Kidney (tissue), 14 donors: ENCODE results near the gene ACAP3. TPM values are rescaled to one million over a fixed set of nuclear protein-coding genes. Genes with fewer than 3 reads are reported as not detected.
"Not testable (repeated sequence)": the region's sequence is repeated elsewhere in the genome, so short reads cannot be mapped to it uniquely, and the experiment has no call there.

Experiments
- DNase-seq, 5 donors: peaks; one replicate each; pipeline ENCODE4 v3.0.0-alpha.2; 2013 to 2020
- FAIRE-seq: peaks from 2 replicates; lab custom pipeline; 2012; peaks lifted over from hg19 to GRCh38; lab: Jason Lieb, UNC
- H3K27ac ChIP-seq, 2 donors: one replicate each; pipeline ENCODE4 v1.7.0; 2013; ENCODE audit warnings: low read depth in 2 of 2, low read length in 2 of 2, inconsistent platforms in 1 of 2
- H3K27me3 ChIP-seq: one replicate; pipeline ENCODE4 v1.7.1; 2013; ENCODE audit warnings: low read length, inconsistent platforms; ENCODE audit not compliant: control insufficient read depth, insufficient read depth
- H3K36me3 ChIP-seq, 3 donors: one replicate each; pipeline versions ENCODE4 v1.7.0 to v1.7.1; 2013; ENCODE audit warnings: low read length in 3 of 3, control low read depth in 1 of 3, inconsistent platforms in 1 of 3; ENCODE audit not compliant: insufficient read depth in 3 of 3, control insufficient read depth in 2 of 3
- H3K4me1 ChIP-seq, 3 donors: one replicate each; pipeline versions ENCODE4 v1.7.0 to v1.7.1; 2013; ENCODE audit warnings: low read length in 3 of 3, inconsistent platforms in 1 of 3, low read depth in 1 of 3; ENCODE audit not compliant: control insufficient read depth in 2 of 3, insufficient read depth in 2 of 3
- H3K4me3 ChIP-seq, 3 donors: one replicate each; pipeline versions ENCODE4 v1.7.0 to v1.8.1; 2013; ENCODE audit warnings: low read length in 3 of 3, control low read depth in 1 of 3, inconsistent platforms in 1 of 3
- H3K9ac ChIP-seq, 3 donors: one replicate each; pipeline versions ENCODE4 v1.7.0 to v1.7.1; 2013; ENCODE audit warnings: low read length in 3 of 3, control low read depth in 1 of 3, inconsistent platforms in 1 of 3
- H3K9me3 ChIP-seq, 3 donors: one replicate each; pipeline versions ENCODE4 v1.7.0 to v1.7.1; 2013; ENCODE audit warnings: low read length in 3 of 3, control low read depth in 1 of 3, inconsistent platforms in 1 of 3; ENCODE audit not compliant: control insufficient read depth in 2 of 3, insufficient read depth in 1 of 3
- intact Hi-C: fragments of 100-400 bp; cut with DNase I; formaldehyde crosslinking; loops from one replicate; pipeline ENCODE4 v1.11.1; 2022
- polyA plus RNA-seq: library from polyadenylated mRNA; stranded (reverse); fragments of 350-450 nt; fragmentation: Illumina TruSeq; extraction: RNeasy Lipid Tissue Mini Kit (QIAGEN cat#74804); gene quantifications from one replicate; pipeline ENCODE4 v1.2.3, GENCODE V29; 2014; ENCODE audit warnings: low read depth, low replicate concordance; ENCODE audit not compliant: insufficient read depth
- total RNA-seq: library from RNA; stranded (reverse); fragmentation: NEBNext Ultra II Directional; extraction: Animal tissue kit (Norgen Biotek cat#: 25700); gene quantifications from one replicate; pipeline ENCODE4 v1.2.1, GENCODE V29; 2021
- TF ChIP-seq, protein P1 (sequence below): IDR thresholded peaks from 3 replicates; pipeline ENCODE4 v1.5.1; 2012; ENCODE audit warnings: mild to moderate bottlenecking, moderate library complexity, borderline replicate concordance; ENCODE audit not compliant: insufficient read depth; ENCODE audit errors: extremely low read depth
- donor health status: control.
- donor health status: control.
- donor health status: control.
- donor health status: control.
- donor health status: control.
- donor health status: DM: yes; HTN: yes; CAD: no.
- donor health status: Normal renal cell carcinoma (clear cell type).

The ACAP3 gene
- total and polyA plus RNA-seq, 2 donors from 2014 or later = 15.9 to 39.5 TPM

DNA sequence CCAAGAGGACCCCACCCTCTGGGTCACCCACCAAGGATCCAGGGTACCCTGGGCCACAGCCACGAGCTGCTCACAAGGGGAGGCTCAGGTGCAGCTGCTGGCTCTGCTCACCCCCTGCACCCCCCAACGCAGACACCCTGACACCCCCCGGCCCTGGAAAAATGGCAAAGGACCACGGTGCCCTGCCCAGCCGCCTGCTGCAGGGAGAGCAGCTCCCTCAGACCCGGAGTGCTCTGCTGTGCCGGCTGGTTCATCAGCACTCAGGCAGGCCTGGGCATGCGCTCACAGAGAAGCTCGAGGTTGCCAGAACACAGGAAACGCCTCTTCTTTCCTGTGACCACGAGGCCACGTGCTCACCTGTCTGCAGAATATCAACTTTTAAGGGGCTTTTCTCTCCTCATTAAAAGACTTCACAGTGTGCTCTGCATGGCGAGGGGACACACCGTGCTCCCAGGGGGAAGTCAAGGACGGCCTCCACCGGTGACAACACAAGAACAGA is 56.9 kb downstream of the ACAP3 start:
- intact Hi-C loops = no loop called here
- no peak overlapping the region for H3K9ac ChIP-seq
- peaks cover 0 to 5% (median 0%) of the 10 kb centered on the region in 3 donors for H3K36me3 ChIP-seq
- H3K4me3 ChIP-seq = no peak overlapping the region
- TF ChIP-seq, protein P1, sequence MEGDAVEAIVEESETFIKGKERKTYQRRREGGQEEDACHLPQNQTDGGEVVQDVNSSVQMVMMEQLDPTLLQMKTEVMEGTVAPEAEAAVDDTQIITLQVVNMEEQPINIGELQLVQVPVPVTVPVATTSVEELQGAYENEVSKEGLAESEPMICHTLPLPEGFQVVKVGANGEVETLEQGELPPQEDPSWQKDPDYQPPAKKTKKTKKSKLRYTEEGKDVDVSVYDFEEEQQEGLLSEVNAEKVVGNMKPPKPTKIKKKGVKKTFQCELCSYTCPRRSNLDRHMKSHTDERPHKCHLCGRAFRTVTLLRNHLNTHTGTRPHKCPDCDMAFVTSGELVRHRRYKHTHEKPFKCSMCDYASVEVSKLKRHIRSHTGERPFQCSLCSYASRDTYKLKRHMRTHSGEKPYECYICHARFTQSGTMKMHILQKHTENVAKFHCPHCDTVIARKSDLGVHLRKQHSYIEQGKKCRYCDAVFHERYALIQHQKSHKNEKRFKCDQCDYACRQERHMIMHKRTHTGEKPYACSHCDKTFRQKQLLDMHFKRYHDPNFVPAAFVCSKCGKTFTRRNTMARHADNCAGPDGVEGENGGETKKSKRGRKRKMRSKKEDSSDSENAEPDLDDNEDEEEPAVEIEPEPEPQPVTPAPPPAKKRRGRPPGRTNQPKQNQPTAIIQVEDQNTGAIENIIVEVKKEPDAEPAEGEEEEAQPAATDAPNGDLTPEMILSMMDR = no peak
- H3K9me3 ChIP-seq = no peaks in the 10 kb centered on the region
- no peak overlapping the region for H3K27ac ChIP-seq
- DNase-seq (peak in 1 of 5 donors; percentile 53), FAIRE-seq (no peak)
- H3K4me1 ChIP-seq = no peaks in the 10 kb centered on the region
- H3K27me3 ChIP-seq = no peaks in the 10 kb centered on the region

DNA sequence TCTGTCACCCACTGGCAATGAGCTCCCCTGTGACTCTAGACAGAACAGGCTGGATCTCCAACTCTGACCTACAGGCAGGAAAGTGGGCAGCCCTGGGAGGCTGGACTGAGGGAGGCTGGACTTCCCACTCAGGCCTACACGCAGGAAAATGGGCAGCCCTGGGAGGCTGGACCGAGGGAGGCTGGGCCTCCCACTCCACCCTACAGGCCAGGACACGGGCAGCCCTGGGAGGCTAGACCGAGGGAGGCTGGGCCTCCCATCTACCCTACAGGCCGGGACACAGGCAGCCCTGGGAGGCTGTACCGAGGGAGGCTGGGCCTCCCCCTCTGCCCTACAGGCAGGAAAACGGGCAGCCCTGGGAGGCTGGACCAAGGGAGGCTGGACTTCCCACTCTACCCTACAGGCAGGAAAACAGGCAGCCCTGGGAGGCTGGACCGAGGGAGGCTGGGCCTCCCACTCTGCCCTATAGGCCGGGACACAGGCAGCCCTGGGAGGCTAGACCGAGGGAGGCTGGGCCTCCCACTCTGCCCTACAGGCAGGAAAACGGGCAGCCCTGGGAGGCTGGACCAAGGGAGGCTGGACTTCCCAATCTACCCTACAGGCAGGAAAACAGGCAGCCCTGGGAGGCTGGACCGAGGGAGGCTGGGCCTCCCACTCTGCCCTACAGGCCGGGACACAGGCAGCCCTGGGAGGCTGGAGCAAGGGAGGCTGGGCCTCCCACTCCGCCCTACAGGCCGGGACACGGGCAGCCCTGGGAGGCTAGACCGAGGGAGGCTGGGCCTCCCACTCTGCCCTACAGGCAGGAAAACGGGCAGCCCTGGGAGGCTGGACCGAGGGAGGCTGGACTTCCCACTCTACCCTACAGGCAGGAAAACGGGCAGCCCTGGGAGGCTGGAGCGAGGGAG is 59.5 kb downstream of the ACAP3 start:
- intact Hi-C loops, H3K27me3 ChIP-seq, H3K36me3 ChIP-seq, H3K9ac ChIP-seq, H3K27ac ChIP-seq, H3K9me3 ChIP-seq, H3K4me1 ChIP-seq, H3K4me3 ChIP-seq, FAIRE-seq: not testable (repeated sequence)
- peak in 1 of 5 donors; percentile 54 for DNase-seq

DNA sequence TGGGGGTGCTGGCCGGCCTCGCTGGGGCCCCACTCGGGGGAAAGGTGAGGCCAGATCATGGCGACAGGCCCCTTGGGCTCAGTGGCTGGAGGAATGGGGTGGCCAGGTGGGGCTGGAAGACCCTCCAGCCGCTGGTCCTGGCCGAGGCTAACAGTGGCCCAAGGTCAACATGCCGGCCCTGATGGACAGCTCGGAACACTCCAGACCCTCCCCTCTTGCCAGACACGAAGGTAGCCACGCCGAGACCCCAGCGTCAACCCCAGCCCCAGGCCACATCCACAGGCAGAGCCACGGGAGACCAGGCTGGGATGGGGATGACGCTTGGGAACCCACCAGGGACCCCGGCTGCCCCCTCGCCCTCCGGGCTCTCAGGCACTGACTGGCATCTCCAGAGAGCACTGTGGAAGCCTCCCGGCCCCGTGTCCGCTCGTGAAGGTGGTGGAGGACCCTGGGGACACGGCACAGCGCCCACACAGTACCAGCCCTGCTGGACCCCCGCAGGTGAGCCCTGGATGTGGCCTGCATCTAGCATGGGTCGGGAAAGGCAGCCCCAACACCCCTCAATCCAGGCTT is 60.3 kb downstream of the ACAP3 start:
- intact Hi-C loops = no loop called here
- H3K4me3 ChIP-seq = no peak overlapping the region
- DNase-seq (peak in 1 of 5 donors; percentile 55), FAIRE-seq (no peak)
- TF ChIP-seq, protein P1 = no peak
- H3K9ac ChIP-seq = no peak overlapping the region
- no peaks in the 10 kb centered on the region for H3K36me3 ChIP-seq
- no peaks in the 10 kb centered on the region for H3K27me3 ChIP-seq
- no peaks in the 10 kb centered on the region for H3K4me1 ChIP-seq
- no peaks in the 10 kb centered on the region for H3K9me3 ChIP-seq
- no peak overlapping the region for H3K27ac ChIP-seq

DNA sequence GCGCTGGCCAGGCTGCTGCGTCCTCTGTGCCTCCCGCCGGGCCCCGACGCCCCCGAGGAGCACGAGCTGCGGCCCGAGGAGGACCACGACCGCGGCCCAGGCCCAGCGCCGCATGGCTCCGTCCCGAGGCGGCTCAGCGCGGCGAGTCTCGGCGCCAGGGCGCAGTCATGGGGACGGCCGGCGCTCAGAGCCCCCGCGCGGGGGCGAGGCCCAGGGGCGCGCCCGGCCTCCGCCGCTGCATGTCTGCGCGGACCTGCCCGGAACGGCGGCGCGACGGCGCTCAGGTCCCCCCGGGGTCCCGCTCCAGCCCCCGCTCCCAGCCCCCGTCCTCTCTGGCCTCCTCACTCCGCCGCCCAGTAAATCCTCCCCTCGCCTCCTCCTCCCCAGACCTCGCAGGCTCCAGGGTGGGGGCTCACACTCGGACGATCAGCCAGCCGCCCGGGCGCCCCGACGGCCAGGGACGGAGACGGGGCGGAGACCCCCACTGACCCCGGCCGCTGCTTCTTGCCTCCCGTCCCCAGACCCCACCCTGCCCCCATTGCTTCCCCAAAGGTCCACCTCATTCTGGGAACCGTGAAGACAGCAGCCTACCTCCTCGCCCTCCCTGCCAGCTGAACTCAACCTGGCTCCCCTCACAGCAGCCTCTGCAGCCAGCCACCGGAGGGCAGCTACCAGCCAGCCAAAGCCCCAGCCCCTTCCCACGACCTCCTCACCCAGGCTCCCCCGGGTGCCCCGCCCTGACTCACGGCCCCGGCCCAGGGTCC is 61.0 kb downstream of the ACAP3 start, which contains the start of gene C1QTNF12:
TSS of gene C1QTNF12 (minus strand) at position 146 of the 764 bp plus-strand sequence. CDS start at position 114, 32 bp downstream.
- FAIRE-seq = no peak
- Histone ChIP-seq H3K4me1 (no peaks in the 10 kb centered on the region), H3K27ac (no peak within 1 kb of the TSS), H3K9ac (no peak within 1 kb of the TSS), H3K36me3 (no peaks in the 10 kb centered on the region), H3K27me3 (no peaks in the 10 kb centered on the region), H3K4me3 (no peak within 1 kb of the TSS), H3K9me3 (no peaks in the 10 kb centered on the region)
- TF ChIP-seq, protein P1 = no peak
- peak in 3 of 5 donors; percentile 32 to 72 (median 63) for DNase-seq
- intact Hi-C loops = no loop called here
